Right lobe of liver (tissue), 6 donors: Measurements from ENCODE around the gene SNRPA. TPM values are rescaled to one million over a fixed set of nuclear protein-coding genes. Genes with fewer than 3 reads are reported as not detected.
A peak's percentile ranks its signal among the peaks of the same experiment; 100 is the strongest.

ENCODE experiments used
- ATAC-seq, 4 donors: fragments of 200-7000 bp; cut with Tn5 transposase; one replicate each; pipeline ENCODE4 v1.9.1; 2020; ENCODE audit warnings: mild to moderate bottlenecking in 4 of 4, moderate library complexity in 4 of 4
- DNase-seq, 3 donors: peaks; one replicate each; pipeline ENCODE4 v3.0.0-alpha.2; 2020
- H3K27ac ChIP-seq, 3 donors: fragments of 200-600 bp; one replicate each; pipeline ENCODE4 v1.8.0; 2022
- H3K27me3 ChIP-seq, 2 donors: fragments of 200-600 bp; one replicate each; pipeline ENCODE4 v1.8.0; 2022
- H3K36me3 ChIP-seq, 4 donors: fragments of 200-600 bp; sonication (generic) in 1 of 4; one replicate each; pipeline versions ENCODE4 v1.5.1 to v1.8.0; 2017 to 2022; ENCODE audit warnings: control low read depth in 1 of 4
- H3K4me1 ChIP-seq, 4 donors: fragments of 200-600 bp; sonication (generic) in 1 of 4; one replicate each; pipeline versions ENCODE4 v1.5.1 to v1.8.0; 2017 to 2022; ENCODE audit warnings: control low read depth in 1 of 4
- H3K4me3 ChIP-seq, 3 donors: fragments of 200-600 bp; one replicate each; pipeline ENCODE4 v1.8.0; 2022
- H3K9me3 ChIP-seq, 4 donors: fragments of 200-600 bp; sonication (generic) in 1 of 4; one replicate each; pipeline versions ENCODE4 v1.5.1 to v1.8.0; 2017 to 2022; ENCODE audit warnings: control low read depth in 1 of 4
- CTCF ChIP-seq, 4 donors: fragments of 200-600 bp in 3 of 4; fragments of 450-650 bp in 1 of 4; IDR thresholded peaks; one replicate each; pipeline versions ENCODE4 v1.5.1 to v1.8.0; 2016 to 2022; ENCODE audit warnings: antibody characterized with exemption in 4 of 4, mild to moderate bottlenecking in 2 of 4
- POLR2A ChIP-seq: fragments of 450-650 bp; IDR thresholded peaks from one replicate; pipeline ENCODE4 v1.6.1; 2017; ENCODE audit warnings: antibody characterized with exemption, mild to moderate bottlenecking
- WGBS: methylation state at CpG from one replicate; pipeline ENCODE4 v1.1.6; 2018; ENCODE audit warnings: low coverage, low lambda C conversion rate; ENCODE audit not compliant: insufficient coverage; ENCODE audit errors: missing lambda C conversion rate; 5-methylcytosine and 5-hydroxymethylcytosine counted together
- intact Hi-C, 2 donors: fragments of 100-400 bp; cut with DNase I; formaldehyde crosslinking; loops; one replicate each; pipeline versions ENCODE4 v1.11.2 to v1.14.1; 2022
- total RNA-seq, 6 experiments: library from RNA; depleted of rRNA in 2 of 6; stranded (reverse); fragments of >200 nt in 2 of 6; fragmentation: NEBNext Ultra II Directional in 3 of 6; extraction: Animal tissue kit (Norgen Biotek cat#: 25700) in 3 of 6; gene quantifications; one replicate each; pipeline versions ENCODE4 v1.1.0 to v1.2.4, GENCODE V29; 2016 to 2023
- donor health status: DM: no; HTN: yes; CAD: no.
- donor health status: DM: no; HTN: no; CAD: no.
- donor health status: DM: no; HTN: no; CAD: no.
- donor health status: DM: no; HTN: yes; CAD: no.
- donor health status: DM: no; HTN: yes; CAD: no.

SNRPA gene
- total RNA-seq, 6 experiments from 2014 or later, result 21.4 to 33.1 (median 24.7) TPM

DNA sequence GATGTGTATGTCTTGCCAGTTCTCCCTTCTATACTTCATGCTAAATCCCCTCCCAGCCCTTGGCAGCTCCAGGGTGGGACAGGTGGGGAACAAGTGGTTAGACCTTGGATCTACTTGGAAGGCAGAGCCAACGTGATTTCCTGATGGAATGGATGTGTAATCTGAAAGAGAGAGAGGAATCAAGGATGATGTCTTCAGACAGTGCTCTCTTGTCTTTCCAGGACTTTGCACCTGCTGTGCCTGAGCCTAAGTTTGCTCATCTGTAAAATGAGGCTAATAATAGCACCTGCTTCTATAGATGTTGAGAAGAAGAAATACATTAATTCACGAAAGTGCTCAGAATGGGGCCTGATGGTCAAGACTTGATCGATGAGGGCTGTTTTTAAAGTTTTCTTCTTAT lies 41.0 kb downstream of the SNRPA start:
- TF ChIP-seq POLR2A (no peak), CTCF (IDR thresholded peaks at IDR 0.05) (no peak)
- no peaks in the 10 kb centered on the region for H3K36me3 ChIP-seq
- WGBS, result 80% methylated on average over 1 of the region's 3 CpGs
- no peaks in the 10 kb centered on the region for H3K27me3 ChIP-seq
- no peak overlapping the region for H3K4me3 ChIP-seq
- no peak for DNase-seq
- peaks cover 0 to 25% (median 4%) of the 10 kb centered on the region in 4 donors for H3K4me1 ChIP-seq
- H3K27ac ChIP-seq, result peak overlapping the region in 1 of 3 donors; percentile 33
- no peak for ATAC-seq
- intact Hi-C loops, result no loop called here
- H3K9me3 ChIP-seq, result no peaks in the 10 kb centered on the region

DNA sequence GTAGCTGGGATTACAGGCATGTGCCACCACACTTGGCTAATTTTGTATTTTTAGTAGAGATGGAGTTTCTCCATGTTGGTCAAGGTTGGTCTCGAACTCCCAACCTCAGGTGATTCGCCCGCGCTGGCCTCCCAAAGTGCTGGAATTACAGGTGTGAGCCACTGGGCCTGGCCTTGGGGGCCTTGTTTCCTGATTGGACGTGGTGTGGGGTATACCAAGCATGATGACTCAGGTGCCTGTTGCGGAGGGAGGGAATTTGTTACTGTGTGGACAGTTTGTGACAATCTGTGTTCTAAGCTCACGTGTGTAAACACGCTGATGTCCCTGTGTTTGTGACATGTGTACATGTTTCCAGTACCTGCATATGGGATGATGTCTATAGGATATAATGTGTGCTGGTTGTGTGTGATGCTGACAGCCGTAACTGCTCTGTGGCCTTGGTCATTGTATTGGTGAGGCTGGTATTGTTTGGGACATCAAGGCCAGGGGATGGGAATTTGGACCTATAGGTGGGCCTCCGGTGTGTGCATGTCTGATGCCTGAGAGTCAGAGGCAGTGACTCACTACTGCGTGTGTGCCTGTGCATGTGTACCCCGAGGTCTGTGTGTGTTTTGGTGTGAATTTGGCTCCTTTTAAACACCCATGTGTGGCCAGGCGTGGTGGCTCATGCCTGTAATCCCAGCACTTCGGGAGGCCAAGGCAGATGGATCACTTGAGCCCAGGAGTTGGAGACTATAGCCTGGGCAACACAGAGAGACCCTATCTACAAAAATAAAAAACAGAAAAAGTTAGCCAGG lies 46.4 kb downstream of the SNRPA start:
- Histone ChIP-seq H3K27me3 (no peaks in the 10 kb centered on the region), H3K27ac (peak overlapping the region; percentile 67 to 77 (median 77)), H3K36me3 (peaks cover 0 to 7% (median 0%) of the 10 kb centered on the region in 4 donors), H3K4me1 (peaks cover 0 to 28% (median 7%) of the 10 kb centered on the region in 4 donors), H3K9me3 (no peaks in the 10 kb centered on the region), H3K4me3 (no peak overlapping the region)
- ATAC-seq, result no peak
- intact Hi-C loops, result no loop called here
- no peak for TF ChIP-seq CTCF (IDR thresholded peaks at IDR 0.05)
- no peak for TF ChIP-seq POLR2A
- DNase-seq, result no peak
- 91% methylated on average over 13 of the region's 14 CpGs for WGBS

- H3K4me1 ChIP-seq, result peaks cover 0 to 31% (median 11%) of the 10 kb centered on the region in 4 donors
- H3K36me3 ChIP-seq, result peaks cover 0 to 7% (median 0%) of the 10 kb centered on the region in 4 donors
- peak; percentile 59 to 76 (median 72) for ATAC-seq
- H3K9me3 ChIP-seq, result no peaks in the 10 kb centered on the region
- DNase-seq, result peak; percentile 87 to 95 (median 93)
- 13% methylated on average over 22 of the region's 28 CpGs for WGBS
- peak; percentile 21 to 35 (median 29) for TF ChIP-seq CTCF (IDR thresholded peaks at IDR 0.05)
- TF ChIP-seq POLR2A, result peak; percentile 67
- intact Hi-C loops, result no loop called here
- no peaks in the 10 kb centered on the region for H3K27me3 ChIP-seq
- peak overlapping the region; percentile 34 to 93 (median 51) for H3K4me3 ChIP-seq
- H3K27ac ChIP-seq, result peak overlapping the region; percentile 67 to 77 (median 77)
Measured at GRCh38 chr19:40797963-40798682, 47.1 kb downstream of the SNRPA start.

DNA sequence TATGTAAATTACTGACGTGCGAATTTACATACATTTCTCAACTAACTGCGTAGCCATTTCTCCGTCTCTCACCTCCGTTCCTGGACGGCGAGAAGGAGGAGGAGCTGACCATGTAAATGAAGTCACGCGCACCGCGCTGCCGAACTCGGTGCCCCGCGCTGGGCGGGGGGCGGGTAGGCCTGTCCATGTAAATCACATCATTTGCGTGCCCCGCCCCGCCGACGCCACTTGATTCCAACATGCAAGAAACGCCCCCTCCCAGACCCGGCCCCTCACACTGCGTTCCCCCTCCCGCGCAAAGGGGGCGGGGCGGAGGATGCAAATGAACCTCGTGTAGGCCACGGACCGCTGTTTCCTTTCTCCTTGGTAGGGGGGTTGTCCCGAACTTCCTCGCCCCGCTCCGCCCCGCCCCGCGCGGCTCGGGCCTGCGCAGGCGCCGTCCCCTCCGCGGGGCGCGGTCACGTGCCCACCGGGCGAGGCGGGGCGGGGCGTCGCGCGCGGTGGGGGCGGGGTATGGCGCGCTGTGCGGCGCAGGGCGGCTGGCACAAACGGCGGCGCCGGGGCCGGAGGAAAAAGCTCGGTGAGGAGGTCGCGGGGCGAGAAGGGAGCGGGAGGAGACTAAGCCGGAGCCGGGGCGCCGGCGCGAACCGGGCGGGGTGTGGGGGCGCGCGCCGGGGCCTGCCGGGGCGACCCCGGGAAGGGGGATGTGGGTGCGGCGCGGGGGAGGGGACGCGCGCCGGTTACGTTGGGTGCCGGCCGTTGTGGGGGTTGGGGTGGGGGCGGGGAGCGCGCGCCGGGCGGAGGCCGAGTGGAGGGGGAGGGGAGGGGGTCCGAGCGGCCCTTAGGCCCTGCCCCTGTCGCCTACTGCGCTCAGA lies 47.9 kb downstream of the SNRPA start, which contains the start of gene EGLN2:
EGLN2 (plus strand) TSS at position 509 of the 875 bp plus-strand sequence. CDS start 1,382 bp downstream, outside the sequence.
- intact Hi-C loops, result no loop called here
- H3K4me1 ChIP-seq, result peaks cover 0 to 39% (median 15%) of the 10 kb centered on the region in 4 donors
- no peaks in the 10 kb centered on the region for H3K9me3 ChIP-seq
- peak within 1 kb of the TSS; percentile 83 to 93 (median 89) for H3K4me3 ChIP-seq
- DNase-seq (peak; percentile 100), ATAC-seq (peak; percentile 85 to 87 (median 86))
- H3K27ac ChIP-seq, result peak within 1 kb of the TSS; percentile 77 to 92 (median 80)
- peaks cover 0 to 7% (median 0%) of the 10 kb centered on the region in 4 donors for H3K36me3 ChIP-seq
- peak; percentile 58 for TF ChIP-seq POLR2A
- TF ChIP-seq CTCF (IDR thresholded peaks at IDR 0.05), result no peak
- H3K27me3 ChIP-seq, result no peaks in the 10 kb centered on the region
- WGBS, result 0% methylated on average over 20 of the region's 110 CpGs
